SH-SY5Y (cell line): ENCODE data around the gene LPCAT1.

Source experiments
- GATA2 ChIP-seq: IDR thresholded peaks from 2 replicates; pipeline ENCODE4 v1.6.1; 2011; ENCODE audit warnings: mild to moderate bottlenecking, low read depth, low read length
- GATA3 ChIP-seq: IDR thresholded peaks from 2 replicates; pipeline ENCODE4 v1.6.1; 2011; ENCODE audit warnings: low read depth, mild to moderate bottlenecking, low read length, moderate library complexity

The LPCAT1 gene

DNA sequence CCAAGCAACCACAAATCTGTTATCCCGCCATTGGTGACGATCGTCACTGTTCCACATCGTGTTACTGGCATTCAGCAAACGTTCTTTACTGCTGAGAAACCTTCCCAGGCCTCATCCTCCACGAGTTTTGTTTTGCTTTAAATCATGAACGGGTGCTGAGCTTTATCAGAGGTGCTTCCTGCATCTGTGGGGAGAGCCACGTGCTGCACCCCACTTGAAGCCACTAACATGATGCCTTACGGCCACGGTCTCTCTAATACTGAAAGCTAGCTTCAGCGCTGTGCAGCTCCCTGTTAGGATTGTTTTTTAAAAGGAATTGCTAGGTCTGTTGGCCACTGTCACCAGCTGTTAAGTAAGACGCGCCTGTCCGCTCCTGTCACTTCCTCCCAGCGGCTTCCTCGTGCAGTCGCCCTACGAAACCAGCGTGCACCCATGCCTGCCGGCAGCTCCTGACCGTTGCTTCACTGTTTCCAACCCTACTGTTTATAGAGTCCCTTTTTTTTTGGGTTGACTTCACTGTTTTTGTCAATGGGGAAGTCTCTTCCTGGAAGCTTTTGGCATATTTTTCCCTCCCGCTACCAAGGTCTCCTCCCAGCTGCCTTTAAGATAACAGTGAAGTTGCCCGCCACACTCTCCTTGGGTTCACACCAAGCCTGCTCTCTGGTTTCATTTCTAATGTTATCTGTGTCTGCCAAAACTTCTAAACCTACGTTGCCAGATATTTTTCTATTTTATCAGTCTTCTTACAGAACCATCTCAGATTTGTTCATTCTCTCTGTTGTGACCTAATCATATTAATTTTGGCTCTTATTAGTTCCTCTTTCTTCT, 20.3 kb downstream of the LPCAT1 start:
- TF ChIP-seq GATA2 (no peak), GATA3 (no peak)

- no peak for TF ChIP-seq GATA3
- no peak for TF ChIP-seq GATA2
Measured at GRCh38 chr5:1502737-1503120, 21.0 kb downstream of the LPCAT1 start.

- no peak for TF ChIP-seq GATA2
- TF ChIP-seq GATA3, result no peak
Measured at GRCh38 chr5:1502046-1502736, 21.6 kb downstream of the LPCAT1 start.

DNA sequence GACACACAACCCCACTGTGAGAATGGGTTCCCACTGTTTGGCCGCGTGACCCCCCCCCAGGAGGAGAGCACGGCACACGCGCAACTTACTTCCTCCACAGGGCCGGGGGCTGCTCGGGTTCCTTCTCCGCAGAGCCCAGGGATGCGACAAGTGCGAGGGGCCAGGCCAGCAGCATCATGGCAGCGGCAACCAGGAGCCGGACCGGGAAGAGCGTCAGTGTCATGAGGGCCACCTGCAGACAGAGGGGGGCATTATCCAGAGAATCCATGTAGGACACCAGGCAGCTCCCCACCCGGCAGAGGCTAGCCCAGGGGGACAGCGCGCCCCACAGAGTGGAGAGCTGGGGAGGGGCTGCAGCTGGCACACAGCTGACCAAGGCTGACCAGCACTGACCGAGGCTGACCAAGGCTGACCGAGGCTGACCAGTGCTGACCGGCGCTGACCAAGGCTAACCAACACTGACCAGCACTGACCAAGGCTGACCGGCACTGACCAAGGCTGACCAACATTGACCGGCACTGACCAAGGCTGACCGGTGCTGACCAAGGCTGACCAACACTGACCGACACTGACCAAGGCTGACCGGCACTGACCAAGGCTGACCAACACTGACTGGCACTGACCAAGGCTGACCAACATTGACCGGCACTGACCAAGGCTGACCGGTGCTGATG, 22.3 kb downstream of the LPCAT1 start:
- no peak for TF ChIP-seq GATA3
- TF ChIP-seq GATA2, result no peak

DNA sequence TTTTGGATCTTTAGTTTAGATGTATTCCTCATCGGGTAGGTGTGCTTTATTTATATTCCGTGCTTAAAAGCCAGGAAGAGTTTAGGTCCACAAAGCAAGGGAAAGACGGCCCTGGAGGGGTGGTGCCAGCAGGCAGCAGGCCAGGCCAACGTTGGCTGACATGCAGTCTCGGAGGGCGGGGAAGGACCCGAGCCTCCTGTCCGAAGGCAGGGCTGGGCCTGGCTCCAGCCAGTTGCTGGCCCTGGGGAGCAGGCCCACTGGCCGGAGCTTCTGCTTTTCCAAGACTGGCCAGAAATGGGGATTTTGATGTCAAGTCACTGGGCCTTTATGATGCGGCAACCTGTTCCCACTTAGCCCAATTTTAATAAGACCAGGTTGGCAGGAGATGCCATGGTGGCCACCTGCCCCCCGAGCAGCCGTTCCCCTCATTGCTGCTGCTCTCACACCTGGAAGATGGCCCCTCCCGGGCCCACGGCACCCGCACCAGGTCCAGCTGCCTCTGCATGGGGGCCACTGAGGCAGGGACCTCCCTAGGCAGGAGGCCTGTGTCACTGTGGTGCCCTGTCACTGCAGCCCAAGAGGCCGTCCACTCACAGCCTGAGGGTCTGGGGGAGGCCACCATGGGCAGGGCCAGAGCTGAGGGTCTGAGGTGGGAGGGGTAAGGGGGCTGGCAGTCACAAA, 23.2 kb downstream of the LPCAT1 start:
- TF ChIP-seq GATA2 (no peak), GATA3 (no peak)

DNA sequence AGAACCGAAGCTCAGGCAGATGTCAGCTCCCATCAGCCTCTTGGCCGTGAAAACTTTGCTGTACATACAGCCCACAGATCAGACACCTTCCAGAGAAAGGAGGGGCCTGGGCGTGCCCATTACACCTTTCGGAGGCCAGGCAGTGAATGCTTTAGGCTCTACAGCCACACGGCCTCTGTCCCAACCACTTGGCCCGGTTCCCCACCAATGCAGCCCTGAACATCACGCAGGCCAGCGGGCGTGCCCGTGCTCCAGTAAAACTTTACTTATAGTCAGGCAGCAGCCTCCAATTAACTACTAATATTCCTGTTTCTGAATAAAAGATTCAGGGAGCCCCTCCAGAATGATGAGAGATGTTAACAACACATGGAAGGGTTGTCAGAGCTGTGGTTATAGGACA, 23.9 kb downstream of the LPCAT1 start:
- TF ChIP-seq GATA3 (no peak), GATA2 (no peak)

DNA sequence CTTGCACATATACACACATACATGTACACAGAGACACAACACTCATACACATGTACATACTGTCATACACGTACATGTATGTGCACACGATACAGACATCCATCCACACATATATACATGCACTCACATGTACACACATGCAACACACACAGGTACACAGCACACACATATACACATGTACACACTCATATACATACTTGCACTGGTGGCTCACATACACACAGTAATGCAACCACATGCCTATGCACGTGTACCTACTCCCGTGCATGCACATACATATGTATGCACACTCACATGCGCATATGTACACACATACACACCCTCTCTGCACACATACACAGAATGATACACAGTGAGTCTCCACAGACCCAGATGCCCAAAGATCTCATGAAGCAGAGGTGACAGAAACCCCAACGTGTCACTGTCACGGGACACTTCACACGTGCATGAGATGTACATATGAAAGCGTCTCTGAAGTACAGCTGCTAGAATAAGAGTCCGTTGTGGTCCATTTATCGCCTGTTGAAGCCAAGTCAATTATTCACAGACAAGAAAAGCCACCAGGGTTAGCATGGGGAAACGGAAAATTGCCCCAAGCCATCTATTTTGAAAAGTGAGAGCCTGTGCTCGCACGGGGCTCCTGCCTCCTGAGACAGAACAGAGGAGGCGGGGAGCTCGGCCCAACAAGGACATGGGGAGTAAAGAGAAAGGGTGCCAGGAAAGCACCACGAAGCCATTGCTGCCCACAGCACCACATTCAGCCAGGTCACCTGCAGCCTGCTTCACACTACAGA, 24.9 kb downstream of the LPCAT1 start:
- TF ChIP-seq GATA3 (no peak), GATA2 (no peak)

DNA sequence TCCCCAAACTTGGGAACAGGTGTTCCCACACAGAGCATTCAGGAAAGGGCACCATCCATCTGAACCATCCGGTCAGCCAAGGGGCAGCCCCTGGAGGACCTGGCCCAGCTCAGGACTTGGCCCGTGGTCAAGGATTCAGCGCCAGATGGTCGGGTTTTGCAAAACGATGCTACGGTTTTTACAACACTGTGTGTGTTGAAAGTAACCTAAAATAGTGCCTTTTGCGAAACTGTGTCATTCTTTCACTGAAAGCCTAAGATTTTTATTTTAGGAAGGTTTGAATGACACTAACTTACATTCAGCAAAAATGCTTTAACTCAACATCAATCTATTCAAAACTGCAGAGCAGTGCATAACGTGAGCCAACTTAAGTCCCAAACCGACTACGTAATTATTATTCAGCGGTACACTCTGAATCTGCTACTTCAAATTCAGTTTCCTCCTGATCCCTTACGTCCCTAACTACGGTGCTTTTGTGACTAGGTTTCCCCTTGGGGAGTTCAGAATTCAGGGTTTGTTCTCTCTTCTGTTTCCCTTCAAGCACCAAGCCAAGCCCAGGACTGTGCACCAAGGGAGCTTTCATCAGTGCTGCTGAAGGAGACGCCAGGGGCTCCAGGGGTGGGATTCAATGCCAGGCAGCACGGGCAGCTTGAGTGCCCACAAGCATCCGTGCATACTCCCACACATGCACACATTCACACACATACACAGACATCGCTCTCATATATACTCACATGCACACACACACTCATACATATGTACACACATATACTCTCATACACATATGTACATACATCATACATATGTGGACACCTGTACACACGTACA, 25.8 kb downstream of the LPCAT1 start:
- TF ChIP-seq GATA3 (no peak), GATA2 (no peak)

DNA sequence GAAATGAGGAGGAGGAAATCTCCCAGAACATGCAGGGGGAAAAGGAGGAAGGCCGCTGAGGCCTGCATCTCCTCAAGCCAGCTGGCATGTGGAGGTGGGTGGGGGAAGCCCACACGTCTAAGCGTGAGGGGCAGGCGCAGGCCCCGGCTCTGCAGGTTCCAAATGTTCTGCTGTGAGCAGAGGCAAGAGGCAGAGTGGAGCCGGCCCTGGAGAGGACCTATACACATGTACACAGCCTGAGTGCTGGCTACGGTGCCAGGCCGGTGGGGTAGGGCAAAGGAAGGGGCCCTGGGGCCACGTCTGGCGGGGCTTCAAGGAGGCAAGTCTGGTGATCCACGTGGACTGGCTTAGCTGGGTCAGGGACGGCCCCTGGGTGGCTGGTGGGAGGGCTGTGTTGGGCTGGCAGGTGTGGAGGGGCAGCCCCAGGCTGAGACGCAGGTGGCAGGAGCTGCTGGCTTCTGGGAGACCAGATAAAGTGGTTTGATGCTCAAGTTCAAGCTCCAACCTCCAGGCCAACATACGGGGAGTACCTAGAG, 26.4 kb downstream of the LPCAT1 start:
- TF ChIP-seq GATA3 (no peak), GATA2 (no peak)

DNA sequence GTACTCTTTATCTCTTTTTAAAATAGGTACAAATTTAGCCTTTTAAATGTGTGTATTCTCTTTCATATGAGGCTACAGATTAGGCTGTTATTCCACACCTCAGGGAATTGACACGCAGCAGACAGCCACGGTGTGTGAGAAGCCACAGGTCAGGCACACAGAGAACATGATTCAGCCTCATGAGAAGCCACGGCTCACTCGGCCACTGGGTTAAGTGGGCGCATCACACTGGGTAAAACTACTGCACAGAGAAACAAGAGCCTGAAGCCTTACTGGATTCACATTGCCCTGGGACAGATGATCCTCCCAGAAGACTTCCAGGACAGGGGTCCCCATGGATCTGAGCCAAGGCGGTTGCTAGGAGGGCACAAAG, 28.2 kb downstream of the LPCAT1 start:
- no peak for TF ChIP-seq GATA2
- no peak for TF ChIP-seq GATA3

DNA sequence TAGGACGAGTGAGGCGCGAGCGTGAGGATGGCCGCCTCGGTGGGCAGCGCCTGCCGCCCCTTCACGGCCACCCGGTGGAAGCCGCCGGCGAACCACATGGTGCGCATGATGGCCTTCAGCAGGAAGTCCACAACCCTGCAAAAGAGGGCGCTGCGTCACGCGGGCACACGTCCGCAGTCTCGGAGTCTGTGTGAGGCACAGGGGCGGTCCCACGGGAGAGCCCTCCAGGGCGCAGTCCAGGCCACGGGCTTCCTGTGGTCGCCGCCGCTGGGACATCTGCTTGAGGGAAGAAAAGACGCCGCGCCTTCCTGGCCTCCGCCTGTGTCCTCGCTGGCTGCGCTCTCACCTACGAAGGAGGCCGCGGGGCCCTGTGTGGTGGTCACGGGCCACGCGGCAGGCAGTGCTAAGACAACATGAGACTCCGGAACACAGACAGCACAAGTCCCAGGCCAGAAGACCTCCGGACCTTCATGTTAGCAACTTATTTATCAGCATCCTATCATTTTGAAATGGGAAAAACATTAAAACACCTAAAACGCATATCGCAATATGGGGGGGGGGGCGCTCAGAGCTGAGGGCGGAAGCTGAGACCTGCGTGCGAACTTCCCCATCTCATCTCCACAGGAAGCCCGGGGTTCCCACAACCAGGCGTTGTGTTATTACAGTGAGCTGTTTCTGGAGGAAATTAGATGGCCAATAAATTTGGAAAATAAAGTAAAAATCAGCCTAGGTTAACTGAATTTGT, 28.8 kb downstream of the LPCAT1 start:
- no peak for TF ChIP-seq GATA3
- TF ChIP-seq GATA2, result no peak

DNA sequence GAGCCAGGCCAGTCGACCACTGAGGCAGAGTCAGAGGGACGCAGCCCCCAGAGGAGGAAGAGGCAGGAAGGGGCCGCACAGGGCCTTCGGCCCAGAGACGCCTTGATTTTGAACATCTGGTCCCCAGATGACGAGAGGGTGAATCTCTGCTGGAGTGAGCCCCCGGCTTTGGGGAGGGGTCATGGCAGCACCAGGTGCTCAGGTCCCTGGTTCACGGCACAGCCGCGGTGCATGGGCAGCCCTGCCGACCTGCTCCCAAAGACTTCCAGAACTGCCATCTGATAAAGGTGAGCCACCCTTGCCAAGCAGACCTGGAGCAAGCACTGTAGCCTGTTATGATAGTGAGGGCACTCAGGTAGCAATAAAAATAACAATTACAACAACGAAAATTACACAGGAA, 29.8 kb downstream of the LPCAT1 start:
- TF ChIP-seq GATA3, result no peak
- TF ChIP-seq GATA2, result no peak
